ENCODE measurements around the gene TIGD6.

GRCh38 chr5:149975409-149975808 is 25.0 kb downstream of the TIGD6 start:
- no peak for TF ChIP-seq TCF12 (IDR thresholded peaks at IDR 0.05; ENCODE audit: low read depth)
- no peak for TF ChIP-seq EP300 (IDR thresholded peaks at IDR 0.05; ENCODE audit: borderline replicate concordance)
- no peak for TF ChIP-seq CEBPB (IDR thresholded peaks at IDR 0.05)
- TF ChIP-seq TEAD4 (IDR thresholded peaks at IDR 0.05) = no peak
- no peak for TF ChIP-seq MAX (IDR thresholded peaks at IDR 0.05)
- TF ChIP-seq TAF1 (IDR thresholded peaks at IDR 0.05; ENCODE audit: low read depth) = no peak
